Endodermal cell (in vitro differentiated cells): ENCODE data around the gene UBASH3B. TPM values are rescaled to one million over a fixed set of nuclear protein-coding genes. Genes with fewer than 3 reads are reported as not detected.

ENCODE experiments used
- DNase-seq: peaks from one replicate; pipeline ENCODE4 v3.0.0-alpha.2; 2017
- H3K27ac ChIP-seq: 2 replicates; pipeline ENCODE4 v1.5.1; 2013; ENCODE audit warnings: mild to moderate bottlenecking, low read depth, low read length, moderate library complexity
- H3K27me3 ChIP-seq: 2 replicates; pipeline ENCODE4 v1.6.1; 2013; ENCODE audit warnings: mild to moderate bottlenecking, low read length, moderate library complexity; ENCODE audit not compliant: insufficient read depth, control insufficient read depth, poor library complexity, severe bottlenecking
- H3K36me3 ChIP-seq: 2 replicates; pipeline ENCODE4 v1.7.0; 2013; ENCODE audit warnings: mild to moderate bottlenecking, low read length, moderate library complexity; ENCODE audit not compliant: control insufficient read depth, insufficient read depth
- H3K4me1 ChIP-seq: one replicate; pipeline ENCODE4 v1.7.0; 2013; ENCODE audit warnings: low read length; ENCODE audit not compliant: control insufficient read depth, insufficient read depth
- H3K4me3 ChIP-seq: 2 replicates; pipeline ENCODE4 v1.5.1; 2013; ENCODE audit warnings: mild to moderate bottlenecking, low read length, moderate library complexity
- H3K9ac ChIP-seq: 2 replicates; pipeline ENCODE4 v1.6.1; 2013; ENCODE audit warnings: mild to moderate bottlenecking, low read length, moderate library complexity; ENCODE audit not compliant: poor library complexity, severe bottlenecking; ENCODE audit errors: extremely low read depth
- H3K9me3 ChIP-seq: 2 replicates; pipeline ENCODE4 v1.6.1; 2013; ENCODE audit warnings: mild to moderate bottlenecking, low read length, moderate library complexity; ENCODE audit not compliant: control insufficient read depth
- H3K27ac Mint-ChIP-seq: 2 replicates; pipeline ENCODE4 v1.8.0; 2020; ENCODE audit warnings: mixed read lengths
- H3K27me3 Mint-ChIP-seq: 2 replicates; pipeline ENCODE4 v1.8.0; 2021; ENCODE audit warnings: mild to moderate bottlenecking, mixed read lengths; ENCODE audit not compliant: insufficient read depth
- H3K36me3 Mint-ChIP-seq: 2 replicates; pipeline ENCODE4 v1.8.0; 2020; ENCODE audit warnings: low read depth, mixed read lengths
- H3K4me1 Mint-ChIP-seq: 2 replicates; pipeline ENCODE4 v1.8.0; 2020; ENCODE audit warnings: mixed read lengths
- H3K4me3 Mint-ChIP-seq: 2 replicates; pipeline ENCODE4 v1.8.0; 2020; ENCODE audit warnings: mild to moderate bottlenecking, moderate library complexity, mixed read lengths
- H3K9me3 Mint-ChIP-seq: 2 replicates; pipeline ENCODE4 v1.8.0; 2020; ENCODE audit warnings: mild to moderate bottlenecking, mixed read lengths
- WGBS, 2 experiments: methylation state at CpG; one replicate each; pipeline versions ENCODE4 v1.1.5 to v1.1.7; 2013; ENCODE audit warnings: missing lambda C conversion rate in 2 of 2, mixed read lengths in 1 of 2; ENCODE audit not compliant: insufficient coverage in 1 of 2, insufficient read length in 1 of 2; 5-methylcytosine and 5-hydroxymethylcytosine counted together
- total RNA-seq, 2 donors: library from RNA; stranded (reverse); fragmentation: NEBNext Ultra II Directional in 1 of 2; extraction: Animal tissue kit (Norgen Biotek cat#: 25700) in 1 of 2; gene quantifications; 2 replicates in 1 of 2; 3 replicates in 1 of 2; pipeline ENCODE4 v1.2.1, GENCODE V29; 2021
- TF ChIP-seq, protein P1 (sequence below): fragments of 200-600 bp; sonication (generic); conservative IDR thresholded peaks from 2 replicates; pipeline ENCODE4 v1.5.0; 2021; ENCODE audit warnings: antibody characterized with exemption, mild to moderate bottlenecking

UBASH3B gene
- total RNA-seq, 2 donors from 2014 or later = 6.0 to 9.0 TPM

- H3K36me3 Mint-ChIP-seq = no peaks in the 10 kb centered on the region
- no peak overlapping the region for H3K4me3 Mint-ChIP-seq
- TF ChIP-seq, protein P1, sequence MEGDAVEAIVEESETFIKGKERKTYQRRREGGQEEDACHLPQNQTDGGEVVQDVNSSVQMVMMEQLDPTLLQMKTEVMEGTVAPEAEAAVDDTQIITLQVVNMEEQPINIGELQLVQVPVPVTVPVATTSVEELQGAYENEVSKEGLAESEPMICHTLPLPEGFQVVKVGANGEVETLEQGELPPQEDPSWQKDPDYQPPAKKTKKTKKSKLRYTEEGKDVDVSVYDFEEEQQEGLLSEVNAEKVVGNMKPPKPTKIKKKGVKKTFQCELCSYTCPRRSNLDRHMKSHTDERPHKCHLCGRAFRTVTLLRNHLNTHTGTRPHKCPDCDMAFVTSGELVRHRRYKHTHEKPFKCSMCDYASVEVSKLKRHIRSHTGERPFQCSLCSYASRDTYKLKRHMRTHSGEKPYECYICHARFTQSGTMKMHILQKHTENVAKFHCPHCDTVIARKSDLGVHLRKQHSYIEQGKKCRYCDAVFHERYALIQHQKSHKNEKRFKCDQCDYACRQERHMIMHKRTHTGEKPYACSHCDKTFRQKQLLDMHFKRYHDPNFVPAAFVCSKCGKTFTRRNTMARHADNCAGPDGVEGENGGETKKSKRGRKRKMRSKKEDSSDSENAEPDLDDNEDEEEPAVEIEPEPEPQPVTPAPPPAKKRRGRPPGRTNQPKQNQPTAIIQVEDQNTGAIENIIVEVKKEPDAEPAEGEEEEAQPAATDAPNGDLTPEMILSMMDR = no peak
- H3K27ac Mint-ChIP-seq = no peak overlapping the region
- no peak for DNase-seq
- Histone ChIP-seq H3K9ac (no peak overlapping the region), H3K4me1 (peaks cover 16% of the 10 kb centered on the region), H3K36me3 (no peaks in the 10 kb centered on the region), H3K27me3 (no peaks in the 10 kb centered on the region), H3K27ac (no peak overlapping the region), H3K9me3 (no peaks in the 10 kb centered on the region), H3K4me3 (no peak overlapping the region)
- H3K27me3 Mint-ChIP-seq = peaks cover 14% of the 10 kb centered on the region
- H3K4me1 Mint-ChIP-seq = peaks cover 30% of the 10 kb centered on the region
- WGBS, 2 experiments = 93 to 99% methylated on average over 7 to 9 of the region's 9 CpGs
- no peaks in the 10 kb centered on the region for H3K9me3 Mint-ChIP-seq
Measured at GRCh38 chr11:122711362-122711761, 55.8 kb downstream of the UBASH3B start.

DNA sequence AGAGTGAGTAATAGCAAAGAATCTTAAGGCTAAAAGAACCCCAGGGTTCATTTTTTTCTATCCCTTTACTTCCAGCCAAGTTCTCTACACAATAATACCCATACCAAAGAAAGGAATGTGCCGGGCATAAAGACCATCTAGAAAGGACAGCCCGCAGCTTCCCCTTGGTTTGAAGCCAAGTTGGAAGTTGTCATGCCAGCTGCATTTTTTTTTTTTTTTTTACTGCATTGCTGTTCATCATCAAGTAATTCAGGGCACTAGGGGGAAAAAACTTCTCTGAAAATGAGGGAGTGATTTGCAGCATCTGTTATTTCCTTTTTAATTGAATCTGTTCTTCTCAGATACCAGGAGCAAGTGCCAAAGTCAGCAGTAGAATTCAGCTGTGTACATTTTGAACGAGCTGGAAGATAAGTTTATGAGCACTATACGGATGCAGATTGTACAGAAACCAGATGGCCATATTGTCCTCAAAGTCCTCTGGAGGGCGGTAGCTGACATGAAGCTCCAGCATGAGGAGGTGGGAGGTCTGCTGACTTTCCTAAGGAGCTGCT lies 56.4 kb downstream of the UBASH3B start:
- H3K9ac ChIP-seq = no peak overlapping the region

DNA sequence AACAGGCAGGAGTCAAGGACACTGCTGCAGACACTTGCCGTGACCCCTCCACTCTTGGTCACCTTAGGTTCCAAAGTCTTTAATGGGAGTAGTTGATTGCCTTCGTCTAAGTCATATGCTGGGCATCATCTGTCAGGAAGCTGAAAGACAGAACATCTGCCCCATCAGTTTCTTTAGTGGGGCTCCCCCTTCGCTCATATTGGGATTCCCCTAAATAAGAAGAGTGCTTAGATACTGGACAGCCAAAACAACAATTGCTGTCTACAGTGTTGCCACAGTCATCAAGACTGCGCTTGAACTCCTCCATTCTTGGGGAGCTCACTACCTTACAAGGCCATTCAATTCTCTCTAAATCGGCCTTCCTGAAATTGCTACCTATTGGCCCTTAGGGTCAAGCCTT lies 58.5 kb downstream of the UBASH3B start:
- H3K9me3 ChIP-seq = no peaks in the 10 kb centered on the region
- H3K27me3 ChIP-seq = no peaks in the 10 kb centered on the region
- H3K4me3 ChIP-seq = no peak overlapping the region
- Mint-ChIP-seq H3K27ac (no peak overlapping the region), H3K27me3 (peaks cover 15% of the 10 kb centered on the region), H3K4me3 (no peak overlapping the region), H3K9me3 (no peaks in the 10 kb centered on the region), H3K4me1 (peaks cover 20% of the 10 kb centered on the region), H3K36me3 (no peaks in the 10 kb centered on the region)
- TF ChIP-seq, protein P1 = no peak
- H3K4me1 ChIP-seq = peaks cover 9% of the 10 kb centered on the region
- no peak for DNase-seq
- 94 to 95% methylated on average over 5 of the region's 5 CpGs for WGBS, 2 experiments
- no peaks in the 10 kb centered on the region for H3K36me3 ChIP-seq
- no peak overlapping the region for H3K9ac ChIP-seq
- no peak overlapping the region for H3K27ac ChIP-seq

More for the DNA sequence above, 56.4 kb downstream of the UBASH3B start:
- Mint-ChIP-seq H3K9me3 (no peaks in the 10 kb centered on the region), H3K4me1 (peaks cover 30% of the 10 kb centered on the region), H3K36me3 (no peaks in the 10 kb centered on the region), H3K27ac (no peak overlapping the region), H3K4me3 (no peak overlapping the region), H3K27me3 (peaks cover 12% of the 10 kb centered on the region)
- WGBS, 2 experiments = 81 to 95% methylated on average over 3 to 5 of the region's 5 CpGs
- Histone ChIP-seq H3K9me3 (no peaks in the 10 kb centered on the region), H3K4me1 (peaks cover 10% of the 10 kb centered on the region), H3K4me3 (no peak overlapping the region), H3K27me3 (no peaks in the 10 kb centered on the region), H3K36me3 (no peaks in the 10 kb centered on the region), H3K27ac (no peak overlapping the region)
- TF ChIP-seq, protein P1 = peak; percentile 51
- no peak for DNase-seq
